NOMO-1 treated with DMSO at 0.1 percent for 48 hours (cell line): ENCODE data around the gene RAI1.

Experiments
- DNase-seq: peaks from one replicate; lab custom pipeline; 2025; ENCODE audit not compliant: unreplicated experiment; lab: John Stamatoyannopoulos, UW

RAI1 gene

GRCh38 chr17:17762744-17763105 lies 81.5 kb downstream of the RAI1 start:
- DNase-seq, result no peak

- no peak for DNase-seq
These were observed 81.9 kb downstream of the RAI1 start for GRCh38 chr17:17763136-17763535.

GRCh38 chr17:17763734-17764133 lies 82.5 kb downstream of the RAI1 start:
- no peak for DNase-seq

GRCh38 chr17:17765359-17766076 lies 84.3 kb downstream of the RAI1 start:
- no peak for DNase-seq

GRCh38 chr17:17766077-17766743 lies 85.0 kb downstream of the RAI1 start:
- no peak for DNase-seq

GRCh38 chr17:17766744-17767120 lies 85.5 kb downstream of the RAI1 start:
- DNase-seq, result no peak

- DNase-seq, result no peak
These were observed 86.1 kb downstream of the RAI1 start for GRCh38 chr17:17767154-17767869.

- no peak for DNase-seq
These were observed 86.7 kb downstream of the RAI1 start for GRCh38 chr17:17767887-17768418.

GRCh38 chr17:17768424-17769088 lies 87.3 kb downstream of the RAI1 start:
- no peak for DNase-seq

- no peak for DNase-seq
These were observed 88.8 kb downstream of the RAI1 start for GRCh38 chr17:17769869-17770631.

- no peak for DNase-seq
These were observed 89.4 kb downstream of the RAI1 start for GRCh38 chr17:17770632-17771044.

GRCh38 chr17:17771498-17772201 lies 90.4 kb downstream of the RAI1 start:
- no peak for DNase-seq

- no peak for DNase-seq
These were observed 91.0 kb downstream of the RAI1 start for GRCh38 chr17:17772231-17772630.

- no peak for DNase-seq
These were observed 93.0 kb downstream of the RAI1 start for GRCh38 chr17:17774009-17774881.

- no peak for DNase-seq
These were observed 95.6 kb downstream of the RAI1 start for GRCh38 chr17:17776889-17777288.

- DNase-seq, result no peak
These were observed 97.2 kb downstream of the RAI1 start for GRCh38 chr17:17778308-17779014.

GRCh38 chr17:17779015-17779611 lies 97.9 kb downstream of the RAI1 start:
- DNase-seq, result no peak
